CD4-positive, alpha-beta T cell treated with Interleukin-6 for 4 hours (primary cell): ENCODE data around the gene SLC7A1.
A peak's percentile ranks its signal among the peaks of the same experiment; 100 is the strongest.
"Not testable (repeated sequence)": the region's sequence is repeated elsewhere in the genome, so short reads cannot be mapped to it uniquely, and the experiment has no call there.

ENCODE experiments used
- DNase-seq: peaks from one replicate; pipeline ENCODE4 v3.0.0-alpha.2; 2020; ENCODE audit warnings: mixed read lengths

Gene SLC7A1

DNA sequence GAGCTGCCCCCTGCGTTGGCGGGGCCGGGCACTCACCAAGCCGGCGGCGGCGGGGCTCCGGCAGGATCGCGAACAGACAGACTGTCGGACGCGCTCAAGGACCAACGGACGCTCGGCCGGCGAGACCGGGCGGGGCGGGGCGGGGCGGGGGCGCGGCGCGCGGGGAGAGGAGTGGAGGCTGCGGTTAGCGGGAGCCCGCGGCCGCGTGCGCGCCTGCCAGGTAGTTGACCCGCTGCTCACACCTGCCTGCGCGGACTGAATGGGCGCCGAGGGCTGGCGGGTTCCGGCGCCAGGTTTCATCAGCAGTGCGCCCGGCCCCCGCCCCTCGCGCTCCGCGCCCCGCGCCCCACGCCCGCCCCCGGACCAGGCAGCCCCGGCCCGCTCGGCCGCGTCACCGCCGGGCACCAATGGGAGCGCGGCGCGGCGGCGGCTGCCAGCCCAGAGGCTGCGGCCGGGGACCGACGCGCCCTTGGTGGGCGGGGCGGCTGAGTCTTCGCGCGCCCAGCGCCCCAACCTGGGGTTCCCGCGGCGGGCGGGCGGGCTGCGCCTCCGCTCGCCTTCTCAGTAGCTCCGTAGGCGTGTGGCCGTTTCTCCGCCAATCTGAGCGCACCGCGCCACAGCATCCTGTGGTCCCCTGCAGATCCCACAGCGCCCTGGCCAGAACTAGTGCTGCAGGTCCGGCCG lies at the start of gene SLC7A1:
Gene SLC7A1, minus strand, starts transcription at position 309 of the 684 bp plus-strand sequence. CDS start 59,500 bp downstream, outside the sequence.
- DNase-seq, result peak; percentile 88

DNA sequence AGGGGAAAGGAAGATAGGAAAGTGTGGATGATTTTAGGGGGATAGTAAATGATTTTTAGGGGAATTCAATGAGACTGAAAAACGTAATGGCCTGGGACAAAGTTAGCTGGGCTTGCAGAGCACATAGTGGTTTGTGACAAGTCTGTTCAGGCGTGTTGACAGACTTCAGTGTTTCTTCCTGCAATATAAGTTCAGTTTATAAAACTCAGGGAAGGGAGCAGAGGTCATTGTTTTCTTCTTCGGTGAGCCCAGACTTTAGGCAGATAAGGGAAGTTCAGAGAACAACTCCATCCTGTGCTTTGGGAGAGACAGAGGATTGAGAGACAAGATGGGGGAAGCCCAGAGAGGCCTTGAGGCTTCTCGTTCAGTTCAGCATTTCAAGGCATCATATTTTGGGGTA lies 45.2 kb upstream of the SLC7A1 start:
- DNase-seq, result no peak

GRCh38 chr13:29636831-29637230 lies 41.3 kb upstream of the SLC7A1 start:
- DNase-seq, result not testable (repeated sequence)

DNA sequence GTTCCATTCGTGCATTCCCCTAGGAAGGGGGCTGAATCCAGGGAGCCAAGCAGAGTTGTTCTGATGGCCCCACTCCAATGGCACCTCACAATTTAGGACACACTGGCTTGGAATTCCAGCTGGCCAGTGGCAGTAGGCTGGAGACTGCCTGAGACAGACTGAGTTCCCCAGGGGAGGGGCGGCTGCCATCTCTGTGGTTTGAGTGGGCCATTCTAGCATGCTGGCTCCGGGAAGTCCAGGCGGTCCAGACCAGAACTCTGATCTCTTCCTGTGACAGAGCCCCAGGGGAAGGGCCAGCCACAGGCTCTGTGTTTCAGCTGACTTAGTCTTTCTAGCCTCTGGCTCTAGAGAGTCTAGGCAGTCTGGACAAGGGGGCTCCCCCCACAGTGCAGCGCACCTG lies 29.5 kb upstream of the SLC7A1 start:
- no peak for DNase-seq

GRCh38 chr13:29621841-29622240 lies 26.4 kb upstream of the SLC7A1 start:
- DNase-seq, result no peak

DNA sequence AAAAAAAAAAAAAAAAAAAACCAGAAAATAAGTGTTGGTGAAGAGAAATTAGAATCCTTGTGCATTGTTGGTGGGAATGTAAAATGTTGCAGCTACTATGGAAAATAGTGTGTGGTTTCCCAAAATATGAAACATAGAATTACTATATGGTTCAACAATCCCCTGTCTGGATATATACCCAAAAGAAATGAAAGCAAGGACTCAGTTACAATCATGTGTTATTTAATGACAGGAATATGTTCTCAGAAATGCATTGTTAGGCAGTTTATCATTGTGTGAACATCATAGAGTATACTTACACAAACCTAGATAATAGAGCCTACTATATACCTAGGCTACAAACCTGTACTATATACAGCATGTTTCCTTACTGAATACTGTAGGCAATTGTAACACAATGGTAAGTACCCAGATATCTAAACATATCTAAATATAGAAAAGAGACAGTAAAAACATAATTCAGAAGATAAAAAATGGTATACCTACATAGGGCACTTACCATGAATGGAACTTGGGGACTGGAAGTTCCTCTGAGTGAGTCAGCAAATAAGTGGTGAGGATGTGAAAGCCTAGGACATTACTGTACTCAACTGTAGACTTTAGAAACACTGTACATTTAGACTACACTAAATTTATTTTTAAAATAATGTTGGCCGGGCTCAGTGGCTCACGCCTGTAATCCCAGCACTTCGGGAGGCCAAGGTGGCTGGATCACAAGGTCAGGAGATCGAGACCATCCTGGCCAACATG lies 25.7 kb upstream of the SLC7A1 start:
- DNase-seq, result no peak

- no peak for DNase-seq
Measured at GRCh38 chr13:29619995-29620394, 24.5 kb upstream of the SLC7A1 start.

- no peak for DNase-seq
Measured at GRCh38 chr13:29613101-29613500, 17.6 kb upstream of the SLC7A1 start.

DNA sequence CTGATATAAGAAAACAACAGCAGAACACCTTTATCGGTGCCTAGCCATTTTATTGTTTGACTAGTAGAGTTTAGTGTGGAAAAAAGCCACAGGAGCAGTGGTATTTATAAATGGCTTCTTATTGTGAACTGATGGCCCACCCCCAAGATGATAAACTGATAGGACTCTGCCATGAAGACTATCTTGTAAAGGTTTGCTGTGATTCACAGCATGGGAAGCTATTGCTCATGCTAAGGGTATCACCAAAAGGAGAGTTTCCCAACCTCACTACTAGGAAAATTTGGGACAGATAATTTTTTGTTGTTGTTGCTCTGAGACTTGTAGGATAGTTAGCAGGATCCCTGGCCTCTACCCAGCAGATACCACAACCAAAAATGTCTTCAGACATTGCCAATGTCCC lies 12.0 kb upstream of the SLC7A1 start:
- no peak for DNase-seq

DNA sequence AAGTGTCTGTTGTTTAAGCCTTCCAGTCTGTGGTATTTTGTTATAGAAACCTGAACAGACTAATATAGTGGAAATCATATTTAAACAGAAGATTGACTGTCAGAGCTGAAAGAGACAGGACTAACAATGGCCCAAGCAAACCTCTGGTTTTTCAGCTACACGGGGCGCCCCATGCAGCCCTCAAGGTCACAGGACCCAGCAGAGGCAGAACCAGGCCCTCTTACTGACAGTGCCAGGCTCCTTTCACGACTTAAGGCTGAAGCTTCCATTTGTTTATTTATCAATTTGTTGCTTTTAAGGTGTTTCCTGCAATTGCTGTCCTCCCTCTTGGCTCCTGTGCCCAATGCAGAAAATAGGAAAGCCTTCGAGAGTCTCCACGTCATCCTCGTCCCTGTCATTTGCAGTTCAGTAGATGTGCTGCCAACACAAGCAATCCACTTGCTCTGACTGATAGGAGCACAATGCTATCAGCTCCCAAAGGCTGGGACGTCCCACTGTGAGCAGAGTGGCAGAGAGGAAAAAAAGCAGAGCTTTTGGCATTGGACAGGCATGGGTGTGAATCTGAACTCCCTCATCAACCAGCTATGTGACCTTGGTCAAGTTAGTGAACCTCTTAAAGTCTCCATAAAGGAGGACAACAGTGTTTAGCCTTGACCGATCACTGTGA lies 10.5 kb upstream of the SLC7A1 start:
- DNase-seq, result no peak

GRCh38 chr13:29598321-29598720 lies 2.8 kb upstream of the SLC7A1 start:
- DNase-seq, result no peak

DNA sequence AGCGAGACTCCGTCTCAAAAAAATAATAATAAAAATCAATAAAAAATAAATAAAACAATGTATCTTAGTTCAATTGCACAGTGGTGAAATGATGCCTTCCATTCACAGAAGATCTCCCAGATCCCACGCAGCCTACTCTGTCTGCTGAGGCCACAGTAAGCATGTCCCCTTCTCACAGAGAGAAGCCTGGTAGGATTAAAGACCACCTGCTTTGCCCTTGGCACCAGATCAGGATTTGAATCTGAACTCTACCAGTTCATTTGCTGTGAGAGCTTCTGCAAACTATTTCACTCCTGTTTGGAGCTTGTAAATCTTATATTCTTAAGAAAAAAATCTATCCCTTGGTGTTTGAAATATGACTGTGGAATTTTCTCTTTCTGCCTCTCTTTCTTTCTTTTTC lies 2.2 kb upstream of the SLC7A1 start:
- DNase-seq, result no peak

GRCh38 chr13:29597246-29597645 lies 1.8 kb upstream of the SLC7A1 start:
- no peak for DNase-seq

- DNase-seq, result no peak
Measured at GRCh38 chr13:29596064-29596418, 553 bp upstream of the SLC7A1 start.

DNA sequence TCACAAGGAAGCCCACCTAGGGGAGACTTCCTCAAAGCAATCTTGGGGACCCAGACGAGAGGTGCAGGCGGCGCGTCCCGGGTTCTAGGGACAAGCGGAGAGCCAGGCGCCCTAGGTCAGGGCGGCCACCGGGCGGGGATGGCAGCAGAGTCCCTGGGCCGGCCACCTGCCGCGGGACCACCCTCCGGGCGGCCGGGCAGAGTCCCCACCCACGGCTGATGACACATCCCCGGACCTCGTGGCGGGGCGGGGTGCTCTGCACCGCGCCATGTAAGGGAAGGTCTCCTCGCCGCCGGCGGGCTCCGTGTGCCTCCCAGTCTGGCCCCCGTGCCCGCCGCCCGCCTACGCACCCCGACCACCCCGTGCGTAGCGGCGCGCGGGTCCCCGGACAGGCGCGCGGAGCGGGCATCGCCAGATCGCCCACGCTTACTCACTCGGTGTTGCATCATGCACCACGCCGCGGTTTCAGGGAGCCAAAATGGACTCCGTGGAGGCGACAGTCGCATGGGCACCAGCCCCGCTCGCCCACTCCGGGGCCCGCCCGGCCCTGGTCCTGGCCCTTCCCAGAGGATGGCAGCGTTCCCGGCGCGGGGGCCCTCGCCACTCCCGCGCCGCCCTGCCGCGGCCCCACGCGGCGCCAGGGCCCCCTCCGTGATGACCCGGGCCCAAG lies 643 bp downstream of the SLC7A1 start:
- peak; percentile 63 for DNase-seq

GRCh38 chr13:29594303-29594709 lies 1.2 kb downstream of the SLC7A1 start:
- DNase-seq, result peak; percentile 22

GRCh38 chr13:29593605-29594297 lies 1.7 kb downstream of the SLC7A1 start:
- no peak for DNase-seq

- no peak for DNase-seq
Measured at GRCh38 chr13:29591310-29591709, 4.2 kb downstream of the SLC7A1 start.

DNA sequence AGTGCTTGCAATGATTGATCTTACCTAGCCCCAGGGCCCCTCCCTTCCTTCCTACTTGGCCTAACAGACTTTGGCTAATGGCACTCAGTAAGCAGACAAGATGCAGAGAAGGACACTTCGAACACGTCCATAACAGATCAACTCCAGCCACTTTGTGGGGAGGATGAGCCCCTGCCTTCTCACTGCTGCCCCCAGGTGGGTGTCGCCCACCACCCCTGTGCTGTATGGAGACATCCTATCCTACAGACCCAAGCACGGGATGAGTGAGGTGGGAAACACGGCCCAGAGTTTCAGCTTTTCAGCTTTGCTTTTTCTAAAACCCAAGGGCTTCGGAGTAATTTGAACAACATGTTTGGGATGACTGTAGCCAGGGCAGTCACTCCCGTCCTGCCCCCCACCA lies 5.5 kb downstream of the SLC7A1 start:
- no peak for DNase-seq

DNA sequence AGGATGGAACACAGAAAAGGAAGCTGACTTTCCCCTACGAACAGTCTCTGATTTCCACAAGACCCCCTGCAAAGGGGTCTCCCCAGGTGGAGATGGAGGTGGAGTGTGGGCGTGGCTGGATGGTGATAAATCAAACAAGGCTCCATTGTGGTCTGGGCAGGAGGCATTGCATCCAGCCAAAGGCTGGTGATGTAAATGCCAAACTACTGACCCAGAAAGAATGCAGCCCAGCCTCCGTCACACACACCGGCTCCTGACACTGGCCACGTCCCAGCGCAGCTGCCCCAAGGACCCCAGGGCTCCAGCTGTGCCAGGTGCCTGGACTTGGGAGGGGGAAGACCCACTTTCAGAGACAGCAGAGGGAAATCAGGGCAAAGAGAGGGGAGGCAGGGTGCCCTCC lies 6.3 kb downstream of the SLC7A1 start:
- no peak for DNase-seq

GRCh38 chr13:29587645-29588044 lies 7.8 kb downstream of the SLC7A1 start:
- no peak for DNase-seq

DNA sequence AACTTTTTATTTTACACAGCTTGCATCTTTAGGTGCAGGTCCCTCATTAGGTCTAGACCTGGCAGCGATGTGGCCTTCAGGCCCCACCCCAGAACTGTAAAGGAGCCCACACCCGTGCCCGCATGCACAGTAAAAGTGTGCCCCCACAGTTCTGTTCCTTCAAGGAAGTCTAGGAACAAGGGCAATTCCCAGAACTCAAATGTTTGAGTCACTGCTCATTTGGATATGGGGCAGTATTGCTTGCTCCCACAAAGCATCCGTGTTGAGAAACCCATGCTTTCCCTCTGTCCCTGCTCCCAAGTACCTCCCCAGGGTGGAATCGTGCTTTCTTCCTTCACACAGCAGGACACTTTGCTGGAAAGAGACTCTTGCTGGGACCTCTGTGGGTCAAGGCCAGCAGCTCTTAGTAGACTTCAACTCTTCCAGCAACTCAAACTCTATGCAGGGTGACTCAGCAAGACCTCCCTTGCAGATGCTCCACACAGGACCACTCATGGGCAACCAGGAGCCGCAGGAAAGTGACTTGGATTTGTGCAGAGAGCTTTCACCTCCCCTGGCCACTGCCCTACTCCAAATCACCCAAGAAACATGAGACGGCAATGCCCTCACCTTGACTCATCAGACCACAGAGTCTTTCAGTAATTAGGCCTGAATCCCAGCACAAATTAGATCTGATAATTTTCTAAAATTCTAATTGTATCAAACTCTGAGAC lies 12.3 kb downstream of the SLC7A1 start:
- no peak for DNase-seq
